Measurements from ENCODE around the gene SLC25A25.

- TF ChIP-seq POLR2A (IDR thresholded peaks at IDR 0.05) (no peak), CTCF (IDR thresholded peaks at IDR 0.05) (no peak)
These were observed 46.5 kb downstream of the SLC25A25 start for GRCh38 chr9:128114326-128115186.

All from right lobe of liver (tissue), 4 donors.